MM.1S (cell line): Measurements from ENCODE around the gene CADM2.

Experiments
- EZH2 ChIP-seq: fragments of 300-600 bp; sonication (generic); optimal IDR thresholded peaks from 2 replicates; pipeline ENCODE3; 2017; ENCODE audit warnings: low read depth, mild to moderate bottlenecking, antibody characterized with exemption, low read length, mixed read lengths
- EZH2phosphoT487 ChIP-seq: fragments of 300-600 bp; sonication (generic); IDR thresholded peaks from 2 replicates; pipeline ENCODE4 v1.6.1; 2018; ENCODE audit warnings: antibody characterized with exemption, low read length
- TF ChIP-seq, protein P1 (sequence below): fragments of 300-600 bp; sonication (generic); IDR thresholded peaks from 2 replicates; pipeline ENCODE4 v1.5.1; 2016; ENCODE audit warnings: antibody characterized with exemption, low read length, mixed read lengths

DNA sequence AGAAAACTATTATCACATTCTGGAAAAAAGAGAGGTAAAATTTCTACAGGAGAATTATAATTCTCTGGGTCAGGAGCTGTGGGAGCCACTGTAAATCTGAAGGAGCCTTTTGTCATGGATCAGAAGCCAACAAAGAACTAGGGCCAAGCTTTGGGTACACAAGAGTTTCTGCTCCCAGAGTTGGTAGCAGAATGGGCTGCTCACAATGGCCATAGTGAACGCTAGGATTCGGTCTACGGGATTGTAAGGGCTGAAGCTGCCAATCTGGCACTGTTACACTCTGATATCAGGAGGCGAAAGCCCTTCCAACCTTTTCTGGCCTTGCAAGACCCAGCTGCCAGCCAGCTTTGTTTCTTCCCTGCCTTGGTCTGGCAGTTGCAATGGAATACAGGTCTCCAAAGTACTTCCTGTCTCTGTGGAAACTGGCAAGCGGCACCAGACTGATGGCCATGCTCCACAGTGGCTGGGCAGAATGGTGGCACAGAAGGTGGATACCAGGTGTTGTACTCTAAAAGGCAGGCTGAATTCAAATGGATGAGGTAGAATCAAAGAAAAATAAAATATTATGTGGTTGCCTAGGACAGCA, 831.7 kb downstream of the CADM2 start:
- TF ChIP-seq, protein P1, sequence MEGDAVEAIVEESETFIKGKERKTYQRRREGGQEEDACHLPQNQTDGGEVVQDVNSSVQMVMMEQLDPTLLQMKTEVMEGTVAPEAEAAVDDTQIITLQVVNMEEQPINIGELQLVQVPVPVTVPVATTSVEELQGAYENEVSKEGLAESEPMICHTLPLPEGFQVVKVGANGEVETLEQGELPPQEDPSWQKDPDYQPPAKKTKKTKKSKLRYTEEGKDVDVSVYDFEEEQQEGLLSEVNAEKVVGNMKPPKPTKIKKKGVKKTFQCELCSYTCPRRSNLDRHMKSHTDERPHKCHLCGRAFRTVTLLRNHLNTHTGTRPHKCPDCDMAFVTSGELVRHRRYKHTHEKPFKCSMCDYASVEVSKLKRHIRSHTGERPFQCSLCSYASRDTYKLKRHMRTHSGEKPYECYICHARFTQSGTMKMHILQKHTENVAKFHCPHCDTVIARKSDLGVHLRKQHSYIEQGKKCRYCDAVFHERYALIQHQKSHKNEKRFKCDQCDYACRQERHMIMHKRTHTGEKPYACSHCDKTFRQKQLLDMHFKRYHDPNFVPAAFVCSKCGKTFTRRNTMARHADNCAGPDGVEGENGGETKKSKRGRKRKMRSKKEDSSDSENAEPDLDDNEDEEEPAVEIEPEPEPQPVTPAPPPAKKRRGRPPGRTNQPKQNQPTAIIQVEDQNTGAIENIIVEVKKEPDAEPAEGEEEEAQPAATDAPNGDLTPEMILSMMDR: no peak
- no peak for TF ChIP-seq EZH2
- no peak for TF ChIP-seq EZH2phosphoT487
